Neural cell (in vitro differentiated cells): ENCODE data around the gene SSX1. TPM values are rescaled to one million over a fixed set of nuclear protein-coding genes. Genes with fewer than 3 reads are reported as not detected.
"Not testable (repeated sequence)": the region's sequence is repeated elsewhere in the genome, so short reads cannot be mapped to it uniquely, and the experiment has no call there.

ENCODE experiments used
- H2AFZ ChIP-seq: fragments of 200-600, 300-800 bp; sonication (generic), shearing (Covaris generic); 2 replicates; pipeline ENCODE4 v1.6.0; 2014; ENCODE audit warnings: low read depth, mild to moderate bottlenecking, antibody characterized with exemption, low read length, moderate library complexity
- H3F3A ChIP-seq: fragments of 200-600 bp; shearing (Covaris generic); 2 replicates; pipeline ENCODE4 v1.6.1; 2016; ENCODE audit warnings: mild to moderate bottlenecking, moderate library complexity, mixed read lengths, antibody characterized with exemption, low read length; ENCODE audit not compliant: insufficient read depth, poor library complexity, severe bottlenecking
- H3K27ac ChIP-seq: fragments of 200-600, 300-800 bp; sonication (generic), shearing (Covaris generic); 2 replicates; pipeline ENCODE4 v1.5.1; 2014; ENCODE audit warnings: mild to moderate bottlenecking, low read length, moderate library complexity
- H3K27me3 ChIP-seq: fragments of 300-800, 200-600 bp; sonication (generic), shearing (Covaris generic); 2 replicates; pipeline ENCODE4 v1.6.0; 2014; ENCODE audit warnings: mild to moderate bottlenecking, low read depth, low read length, moderate library complexity; ENCODE audit not compliant: insufficient read depth
- H3K36me3 ChIP-seq: fragments of 300-800, 200-600 bp; sonication (generic), shearing (Covaris generic); 2 replicates; pipeline ENCODE4 v1.5.1; 2014; ENCODE audit warnings: mild to moderate bottlenecking, antibody characterized with exemption, low read length, moderate library complexity; ENCODE audit not compliant: insufficient read depth
- H3K4me2 ChIP-seq: fragments of 300-800, 200-600 bp; sonication (generic), shearing (Covaris generic); 2 replicates; pipeline ENCODE4 v1.6.0; 2014; ENCODE audit warnings: mild to moderate bottlenecking, low read length
- H3K4me3 ChIP-seq: fragments of 300-800, 200-600 bp; sonication (generic), shearing (Covaris generic); 2 replicates; pipeline ENCODE4 v1.5.1; 2014; ENCODE audit warnings: mild to moderate bottlenecking, low read length, moderate library complexity
- H3K79me2 ChIP-seq: fragments of 200-600 bp; shearing (Covaris generic); replicated peaks from 2 replicates; pipeline ENCODE4 v1.6.0; 2014; ENCODE audit warnings: mild to moderate bottlenecking, low read length, moderate library complexity; ENCODE audit not compliant: insufficient read depth
- H3K9ac ChIP-seq: fragments of 300-800, 200-600 bp; sonication (generic), shearing (Covaris generic); 2 replicates; pipeline ENCODE4 v1.6.1; 2016; ENCODE audit warnings: mild to moderate bottlenecking, low read length, mixed read lengths
- H3K9me2 ChIP-seq: fragments of 200-600 bp; shearing (Covaris generic); 2 replicates; pipeline ENCODE4 v1.6.1; 2016; ENCODE audit warnings: mild to moderate bottlenecking, low read length, mixed read lengths; ENCODE audit not compliant: insufficient read depth
- H3K9me3 ChIP-seq: fragments of 200-600, 300-800 bp; sonication (generic), shearing (Covaris generic); 2 replicates; pipeline ENCODE4 v1.6.1; 2016; ENCODE audit warnings: mild to moderate bottlenecking, mixed run types, low read length, moderate library complexity, mixed read lengths
- H4K20me1 ChIP-seq: fragments of 200-600 bp; shearing (Covaris generic); 2 replicates; pipeline ENCODE4 v1.6.1; 2016; ENCODE audit warnings: mild to moderate bottlenecking, mixed run types; ENCODE audit not compliant: insufficient read depth
- polyA plus RNA-seq: library from polyadenylated mRNA; depleted of rRNA; stranded (reverse); fragments of >200 nt; gene quantifications from 2 replicates; pipeline ENCODE4 v1.2.3, GENCODE V29; 2014
- small RNA-seq, 3 experiments: library from RNA; depleted of rRNA; stranded (forward); fragments of <200 nt; gene quantifications; one replicate each; pipeline ENCODE3, GENCODE V24; 2012

SSX1 gene
- polyA plus RNA-seq, 1 donor from 2014 or later = not detected

- not testable (repeated sequence) for H3K27me3 ChIP-seq, H2AFZ ChIP-seq, H3K4me2 ChIP-seq, H4K20me1 ChIP-seq, H3K79me2 ChIP-seq, H3K27ac ChIP-seq, H3K9me3 ChIP-seq, H3K36me3 ChIP-seq, H3K9me2 ChIP-seq, H3K4me3 ChIP-seq, H3K9ac ChIP-seq, H3F3A ChIP-seq
Measured at GRCh38 chrX:48313996-48314395, 58.8 kb downstream of the SSX1 start.

Small RNAs within 50 kb of the gene (small RNA-seq; reads per million reads assigned to genes)
- gene AC245047.3 = 0 reads per million in 3 experiments
- 0 reads per million in 3 experiments for gene AC245047.4
- gene RNA5SP503 = 0 reads per million in 3 experiments

Other genes with a start within 250 kb of the SSX1 start
- not detected in 2 replicates for gene SPACA5, start 248.4 kb upstream of the SSX1 start, polyA plus RNA-seq
- gene ZNF630, start 183.8 kb upstream of the SSX1 start, polyA plus RNA-seq = 1.5 and 2.3 TPM in 2 replicates
- not detected in 2 replicates for gene SPACA5B, start 124.8 kb upstream of the SSX1 start, polyA plus RNA-seq
- gene SSX5, start 58.6 kb upstream of the SSX1 start, polyA plus RNA-seq = not detected in 2 replicates
- not detected in 2 replicates for gene SSX3, start 101.3 kb downstream of the SSX1 start, polyA plus RNA-seq
- not detected in 2 replicates for gene SSX4, start 128.1 kb downstream of the SSX1 start, polyA plus RNA-seq
- gene SSX4B, start 156.6 kb downstream of the SSX1 start, polyA plus RNA-seq = not detected in 2 replicates
- gene SLC38A5, start 214.9 kb downstream of the SSX1 start, polyA plus RNA-seq = 0.48 and 3.3 TPM in 2 replicates
- 76.5 and 83.5 TPM in 2 replicates for gene FTSJ1, start 220.8 kb downstream of the SSX1 start, polyA plus RNA-seq